G401 (cell line): Measurements from ENCODE around the gene C17orf78. TPM values are rescaled to one million over a fixed set of nuclear protein-coding genes. Genes with fewer than 3 reads are reported as not detected.
"Not testable (repeated sequence)": the region's sequence is repeated elsewhere in the genome, so short reads cannot be mapped to it uniquely, and the experiment has no call there.

Experiments used
- DNase-seq: peaks from one replicate; pipeline ENCODE4 v3.0.0-alpha.2; 2015; ENCODE audit warnings: low spot score
- in situ Hi-C: cut with HindIII; loops from 2 replicates; pipeline ENCODE4 v1.10.0; 2016; ENCODE audit warnings: low sequenced_read_pairs, mixed read lengths
- total RNA-seq: library from RNA; depleted of rRNA; stranded (reverse); fragments of >200 nt; shearing (Covaris generic); gene quantifications from 2 replicates; pipeline ENCODE4 v1.2.3, GENCODE V29; 2014

C17orf78 gene
- total RNA-seq, 1 experiment from 2014 or later, result not detected

GRCh38 chr17:37384560-37385149 lies 8.9 kb downstream of the C17orf78 start:
- in situ Hi-C loops, result no loop called here
- no peak for DNase-seq

- no peak for DNase-seq
- in situ Hi-C loops, result no loop called here
These were observed 9.7 kb downstream of the C17orf78 start for GRCh38 chr17:37385474-37385990.

GRCh38 chr17:37386462-37386861 lies 10.7 kb downstream of the C17orf78 start:
- in situ Hi-C loops, result no loop called here
- DNase-seq, result no peak

- DNase-seq, result no peak
These were observed 12.5 kb downstream of the C17orf78 start for GRCh38 chr17:37388266-37388665.

GRCh38 chr17:37389160-37389559 lies 13.4 kb downstream of the C17orf78 start:
- in situ Hi-C loops, result no loop called here
- DNase-seq, result no peak

More at GRCh38 chr17:37388266-37388665, 12.5 kb downstream of the C17orf78 start:
- in situ Hi-C loops, result no loop called here

GRCh38 chr17:37391146-37391545 lies 15.4 kb downstream of the C17orf78 start:
- in situ Hi-C loops, result no loop called here
- no peak for DNase-seq

- no peak for DNase-seq
- in situ Hi-C loops, result no loop called here
These were observed 16.3 kb downstream of the C17orf78 start for GRCh38 chr17:37392024-37392590.

- no peak for DNase-seq
- in situ Hi-C loops, result no loop called here
These were observed 17.6 kb downstream of the C17orf78 start for GRCh38 chr17:37393352-37393751.

GRCh38 chr17:37399265-37399803 lies 23.5 kb downstream of the C17orf78 start:
- no peak for DNase-seq
- in situ Hi-C loops, result no loop called here

GRCh38 chr17:37400505-37400904 lies 24.7 kb downstream of the C17orf78 start:
- in situ Hi-C loops, result no loop called here
- no peak for DNase-seq

- in situ Hi-C loops, DNase-seq: not testable (repeated sequence)
These were observed 29.7 kb downstream of the C17orf78 start for GRCh38 chr17:37405522-37405921.

- in situ Hi-C loops, result no loop called here
These were observed 30.3 kb downstream of the C17orf78 start for GRCh38 chr17:37405955-37406634.

GRCh38 chr17:37406635-37407461 lies 31.1 kb downstream of the C17orf78 start, which contains the start of the genes ACACA and TADA2A:
TSS of gene ACACA (minus strand) at chr17:37406836. CDS start at chr17:37406299, 537 bp downstream.
TSS of gene TADA2A (plus strand) at chr17:37406886. CDS start at chr17:37411366, 4,480 bp downstream.
- peak; percentile 79 for DNase-seq
- in situ Hi-C loops, result no loop called here

More at GRCh38 chr17:37405955-37406634, 30.3 kb downstream of the C17orf78 start:
- DNase-seq, result peak; percentile 50

GRCh38 chr17:37408145-37408479 lies 32.3 kb downstream of the C17orf78 start:
- in situ Hi-C loops, DNase-seq: not testable (repeated sequence)

GRCh38 chr17:37410357-37410756 lies 34.6 kb downstream of the C17orf78 start:
- DNase-seq, result no peak
- in situ Hi-C loops, result no loop called here

- DNase-seq, result no peak
- in situ Hi-C loops, result no loop called here
These were observed 38.2 kb downstream of the C17orf78 start for GRCh38 chr17:37413875-37414519.

GRCh38 chr17:37417852-37418251 lies 42.1 kb downstream of the C17orf78 start:
- DNase-seq, result no peak
- in situ Hi-C loops, result no loop called here

- in situ Hi-C loops, result no loop called here
These were observed 47.3 kb downstream of the C17orf78 start for GRCh38 chr17:37422971-37423625.

More at GRCh38 chr17:37422971-37423625, 47.3 kb downstream of the C17orf78 start:
- no peak for DNase-seq
